Psoas muscle (tissue), 8 donors: ENCODE results near the gene ABHD11. TPM values are rescaled to one million over a fixed set of nuclear protein-coding genes. Genes with fewer than 3 reads are reported as not detected.

Experiments used
- ATAC-seq, 4 donors: fragments of 200-7000 bp; cut with Tn5 transposase; one replicate each; pipeline ENCODE4 v1.9.1; 2020; ENCODE audit warnings: moderate library complexity in 3 of 4, mild to moderate bottlenecking in 2 of 4
- DNase-seq, 2 donors: peaks; one replicate each; pipeline ENCODE4 v3.0.0-alpha.2; 2020
- H3K27ac ChIP-seq: fragments of 200-600 bp; one replicate; pipeline ENCODE4 v1.8.0; 2022
- H3K27me3 ChIP-seq, 3 donors: fragments of 200-600 bp in 1 of 3; one replicate each; pipeline versions ENCODE4 v1.6.1 to v1.8.0; 2013 to 2022; ENCODE audit warnings: low read length in 2 of 3, mild to moderate bottlenecking in 2 of 3, moderate library complexity in 1 of 3; ENCODE audit not compliant: insufficient read depth in 3 of 3
- H3K36me3 ChIP-seq, 2 donors: fragments of 200-600 bp in 1 of 2; one replicate each; pipeline versions ENCODE4 v1.6.1 to v1.8.0; 2013 to 2022; ENCODE audit warnings: low read depth in 1 of 2, mild to moderate bottlenecking in 1 of 2, moderate library complexity in 1 of 2; ENCODE audit not compliant: insufficient read depth in 1 of 2
- H3K4me1 ChIP-seq: fragments of 200-600 bp; one replicate; pipeline ENCODE4 v1.8.0; 2022
- H3K4me3 ChIP-seq: fragments of 200-600 bp; one replicate; pipeline ENCODE4 v1.8.0; 2022; ENCODE audit warnings: mild to moderate bottlenecking
- H3K9me3 ChIP-seq: fragments of 200-600 bp; one replicate; pipeline ENCODE4 v1.8.0; 2022
- CTCF ChIP-seq: fragments of 200-600 bp; IDR thresholded peaks from one replicate; pipeline ENCODE4 v1.8.0; 2022; ENCODE audit warnings: antibody characterized with exemption
- WGBS, 3 donors: extraction: QIAGEN DNeasy Blood & Tissue Kit; methylation state at CpG; one replicate each; pipeline versions ENCODE4 v1.1.6 to v1.1.7; 2013; 5-methylcytosine and 5-hydroxymethylcytosine counted together
- intact Hi-C, 2 donors: fragments of 100-400 bp; cut with DNase I; formaldehyde crosslinking; loops; one replicate each; pipeline versions ENCODE4 v1.11.0 to v1.14.2; 2022
- polyA plus RNA-seq, 3 donors: library from polyadenylated mRNA; stranded (reverse); fragments of 200-250 nt; gene quantifications; one replicate each; pipeline ENCODE4 v1.2.3, GENCODE V29; 2013
- total RNA-seq, 4 donors: library from RNA; stranded (reverse); fragmentation: NEBNext Ultra II Directional in 2 of 4; extraction: Animal tissue kit (Norgen Biotek cat#: 25700) in 2 of 4; gene quantifications; one replicate each; pipeline versions ENCODE4 v1.2.1 to v1.2.4, GENCODE V29; 2021 to 2023
- donor health status: healthy with polysubstance abuse.
- donor health status: DM: no; HTN: no; CAD: no; lungs with moderate emphysema.
- donor health status: Bipolar disorder and iron deficiency.
- donor health status: healthy.
- donor health status: DM: yes; HTN: yes; CAD: no.
- donor health status: DM: no; HTN: no; CAD: no.
- donor health status: DM: no; HTN: no; CAD: no.
- donor health status: DM: yes; HTN: yes; CAD: no.

ABHD11 gene
- total and polyA plus RNA-seq, 7 donors: 6.8 to 26.6 (median 14.1) TPM

DNA sequence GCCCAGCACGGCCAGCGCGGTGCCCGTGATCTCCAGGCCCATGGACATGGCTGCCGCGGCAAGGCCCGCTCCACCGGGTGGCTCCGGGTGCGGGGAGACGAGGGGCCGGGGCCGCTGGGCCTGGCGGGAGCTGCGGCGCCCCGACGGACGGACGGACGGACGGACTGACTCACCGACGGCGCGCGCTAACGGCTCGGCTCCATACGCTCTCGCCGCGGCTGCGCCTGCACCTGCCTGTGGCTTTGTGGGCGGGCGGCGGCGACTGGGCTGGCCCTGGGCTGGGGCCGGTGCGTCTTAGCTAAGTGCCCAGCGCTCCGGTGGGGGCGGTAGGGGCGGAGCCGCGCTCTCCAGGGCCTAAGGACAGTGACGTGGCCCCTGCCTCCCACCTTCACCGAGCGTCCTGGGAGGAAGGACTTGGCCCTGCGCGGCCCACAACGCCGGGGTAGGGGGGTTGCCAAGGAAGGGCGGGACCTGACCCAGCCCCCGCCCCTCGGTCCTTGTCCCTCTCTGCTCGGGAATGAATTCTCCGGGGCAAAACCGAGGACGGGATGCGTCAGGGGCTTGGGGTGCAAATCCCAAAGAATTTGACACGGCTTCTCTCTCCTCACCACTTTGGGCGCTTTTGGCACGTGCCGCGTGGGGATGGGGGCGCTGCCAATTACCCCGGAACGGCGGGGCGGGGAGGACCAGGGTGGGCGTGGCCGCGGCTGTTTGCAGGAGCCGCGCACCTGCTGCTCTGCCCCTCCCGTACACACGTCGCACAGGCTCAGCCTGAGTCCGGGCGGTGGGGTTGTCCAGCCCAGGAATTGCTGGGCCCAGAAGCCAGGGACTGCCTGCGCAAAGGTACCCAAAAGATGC lies 31.6 kb upstream of the ABHD11 start, which contains the start of gene CLDN3:
Gene CLDN3, minus strand, starts transcription at position 269 of the 858 bp plus-strand sequence. Its CDS starts 221 bp downstream, at position 48.
- Histone ChIP-seq H3K4me1 (no peaks in the 10 kb centered on the region), H3K36me3 (no peaks in the 10 kb centered on the region), H3K4me3 (peak within 1 kb of the TSS; percentile 44), H3K27me3 (peaks cover 0 to 53% (median 34%) of the 10 kb centered on the region in 3 donors), H3K27ac (no peak within 1 kb of the TSS), H3K9me3 (no peaks in the 10 kb centered on the region)
- intact Hi-C loops: no loop called here
- TF ChIP-seq CTCF: no peak
- WGBS, 3 donors: 1% methylated on average over 58 to 82 of the region's 82 CpGs
- DNase-seq (peak in 1 of 2 donors; percentile 48), ATAC-seq (peak; percentile 45 to 59 (median 54))

- peak overlapping the region; percentile 44 for H3K4me3 ChIP-seq
- no peak for TF ChIP-seq CTCF
- no peaks in the 10 kb centered on the region for H3K36me3 ChIP-seq
- no peak overlapping the region for H3K27ac ChIP-seq
- peaks cover 0 to 53% (median 32%) of the 10 kb centered on the region in 3 donors for H3K27me3 ChIP-seq
- DNase-seq (peak in 1 of 2 donors; percentile 30), ATAC-seq (peak in 1 of 4 donors; percentile 25)
- 8 to 17% (median 17%) methylated on average over 41 to 49 of the region's 49 CpGs for WGBS, 3 donors
- H3K4me1 ChIP-seq: no peaks in the 10 kb centered on the region
- no peaks in the 10 kb centered on the region for H3K9me3 ChIP-seq
- intact Hi-C loops: loop anchor here in 1 of 2 donors (2.0 to 10.0 kb wide), 2 partner anchors 55 to 111 kb away; no protein-coding TSS in a partner anchor
Observed at GRCh38 chr7:73769481-73770001, 30.9 kb upstream of the ABHD11 start.

- TF ChIP-seq CTCF: no peak
- Histone ChIP-seq H3K4me1 (no peaks in the 10 kb centered on the region), H3K27me3 (peaks cover 0 to 53% (median 32%) of the 10 kb centered on the region in 3 donors), H3K9me3 (no peaks in the 10 kb centered on the region), H3K4me3 (no peak overlapping the region), H3K36me3 (no peaks in the 10 kb centered on the region), H3K27ac (no peak overlapping the region)
- intact Hi-C loops: loop anchor here in 1 of 2 donors (2.0 to 10.0 kb wide), 2 partner anchors 56 to 112 kb away; no protein-coding TSS in a partner anchor
- DNase-seq: peak in 1 of 2 donors; percentile 39
- 24 to 34% (median 31%) methylated on average over 48 to 53 of the region's 53 CpGs for WGBS, 3 donors
- peak in 1 of 4 donors; percentile 7 for ATAC-seq
Observed at GRCh38 chr7:73768641-73769480, 30.3 kb upstream of the ABHD11 start.

DNA sequence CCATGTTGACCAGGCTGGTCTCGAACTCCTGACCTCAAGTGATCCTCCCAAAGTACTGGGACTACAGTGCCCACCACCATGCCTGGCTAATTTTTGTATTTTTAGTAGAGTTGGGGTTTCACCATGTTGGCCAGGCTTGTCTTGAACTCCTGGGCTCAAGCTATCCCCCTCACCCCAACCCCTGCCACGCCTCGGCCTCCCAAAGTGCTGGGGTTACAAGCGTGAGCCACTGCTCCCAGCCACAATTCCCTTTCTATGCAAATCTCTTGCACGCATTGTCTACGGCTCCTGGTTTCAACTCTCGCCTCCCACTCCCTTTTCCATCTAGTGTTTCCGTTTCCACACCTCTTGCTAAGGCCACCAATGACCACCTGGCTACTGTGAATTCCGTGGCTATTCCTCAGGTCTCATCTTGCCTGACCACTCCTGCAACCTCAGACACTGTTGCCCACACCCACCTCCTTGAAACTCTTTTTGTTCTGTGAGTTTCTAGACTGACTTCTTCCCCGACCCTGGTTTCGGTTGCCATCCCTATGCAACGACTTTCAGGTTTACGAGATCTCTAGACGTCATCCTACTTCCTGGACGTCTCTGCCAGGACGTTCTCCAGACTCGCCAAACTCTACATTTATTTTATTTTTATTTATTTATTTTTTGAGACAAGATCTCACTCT lies 28.1 kb upstream of the ABHD11 start:
- Histone ChIP-seq H3K4me1 (no peaks in the 10 kb centered on the region), H3K9me3 (no peaks in the 10 kb centered on the region), H3K27me3 (peaks cover 0 to 34% (median 30%) of the 10 kb centered on the region in 3 donors), H3K36me3 (no peaks in the 10 kb centered on the region), H3K27ac (no peak overlapping the region), H3K4me3 (no peak overlapping the region)
- 80 to 82% (median 80%) methylated on average over 17 of the region's 17 CpGs for WGBS, 3 donors
- no peak for TF ChIP-seq CTCF
- intact Hi-C loops: loop anchor here in 1 of 2 donors (10.0 kb wide), 1 partner anchor 58 kb away; no protein-coding TSS in a partner anchor
- peak in 1 of 2 donors; percentile 12 for DNase-seq
- ATAC-seq: no peak
